Measurements from ENCODE around the gene PRSS57. TPM values are rescaled to one million over a fixed set of nuclear protein-coding genes. Genes with fewer than 3 reads are reported as not detected.

Gene PRSS57
- total and polyA plus RNA-seq, 2 of the 13 experiments (the other 11 are each of a cell fraction or from before 2014, with no cell fraction given): 0.12 TPM; not detected in 1

DNA sequence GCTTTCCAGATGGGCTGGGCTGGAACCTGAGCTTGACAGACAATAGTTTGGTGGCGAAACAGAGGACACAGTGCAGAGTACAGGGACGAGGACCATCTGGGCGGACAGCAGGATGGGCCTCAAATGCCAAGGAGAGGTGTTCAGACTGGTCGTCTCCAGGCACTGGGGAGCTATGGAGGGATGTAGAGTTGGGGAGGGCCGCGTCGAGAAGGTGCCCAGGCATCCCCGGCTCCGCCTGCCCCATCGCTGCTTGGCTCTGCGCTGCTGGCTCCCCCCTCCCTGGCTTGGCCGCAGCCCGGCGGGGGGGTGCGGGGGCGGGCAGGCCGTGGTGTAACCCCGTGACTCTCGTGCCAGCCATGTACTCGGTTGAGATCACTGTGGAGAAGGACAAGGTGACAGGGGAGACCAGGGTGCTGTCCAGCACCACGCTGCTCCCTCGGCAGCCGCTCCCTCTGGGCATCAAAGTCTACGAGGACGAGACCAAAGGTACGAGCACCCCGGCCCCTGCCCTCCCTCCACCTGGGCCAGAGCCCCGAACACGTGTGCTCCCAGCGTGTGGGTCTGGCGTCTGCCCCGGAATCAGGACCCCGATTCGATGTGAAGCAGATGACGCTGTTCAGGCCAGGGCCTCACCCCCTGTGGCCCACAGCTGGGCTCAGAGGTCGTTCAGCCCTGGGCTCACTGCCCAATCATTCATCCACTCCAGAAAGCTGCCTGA, 44.9 kb upstream of the PRSS57 start (continued):
- TF ChIP-seq DPF2 (CRISPR knock-in tag; IDR thresholded peaks at IDR 0.05; ENCODE audit: borderline replicate concordance, low read depth): peak; percentile 19; the same call in 1 of the 2 replicates
- TF ChIP-seq, protein P1, sequence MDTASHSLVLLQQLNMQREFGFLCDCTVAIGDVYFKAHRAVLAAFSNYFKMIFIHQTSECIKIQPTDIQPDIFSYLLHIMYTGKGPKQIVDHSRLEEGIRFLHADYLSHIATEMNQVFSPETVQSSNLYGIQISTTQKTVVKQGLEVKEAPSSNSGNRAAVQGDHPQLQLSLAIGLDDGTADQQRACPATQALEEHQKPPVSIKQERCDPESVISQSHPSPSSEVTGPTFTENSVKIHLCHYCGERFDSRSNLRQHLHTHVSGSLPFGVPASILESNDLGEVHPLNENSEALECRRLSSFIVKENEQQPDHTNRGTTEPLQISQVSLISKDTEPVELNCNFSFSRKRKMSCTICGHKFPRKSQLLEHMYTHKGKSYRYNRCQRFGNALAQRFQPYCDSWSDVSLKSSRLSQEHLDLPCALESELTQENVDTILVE (CRISPR knock-in tag; IDR thresholded peaks at IDR 0.05): no peak
- no peak; the same call in none of the 2 replicates for TF ChIP-seq NR2F6 (IDR thresholded peaks at IDR 0.05)
- TF ChIP-seq NR2F6 (CRISPR knock-in tag; IDR thresholded peaks at IDR 0.05): peak; percentile 15; the same call in 1 of the 2 replicates
- 0 out of 2 replicates have a peak, but pooled peaks have one; percentile 13 for TF ChIP-seq ETV6 (CRISPR knock-in tag; conservative IDR thresholded peaks at IDR 0.05)
- TF ChIP-seq ZNF101 (CRISPR knock-in tag; IDR thresholded peaks at IDR 0.05; ENCODE audit: borderline replicate concordance, low read depth): no peak
- TF ChIP-seq ZFAT (CRISPR knock-in tag; conservative IDR thresholded peaks at IDR 0.05): no peak
- TF ChIP-seq FOXK1 (CRISPR knock-in tag; IDR thresholded peaks at IDR 0.05; ENCODE audit: borderline replicate concordance, low read depth): peak; percentile 49; the same call in 1 of the 2 replicates
- no peak for TF ChIP-seq ZNF674 (CRISPR knock-in tag; IDR thresholded peaks at IDR 0.05; ENCODE audit: low read depth)
- 0 out of 2 replicates have a peak, but pooled peaks have one; percentile 49 for TF ChIP-seq DMTF1 (CRISPR knock-in tag; IDR thresholded peaks at IDR 0.05)
- TF ChIP-seq ZNF224 (CRISPR knock-in tag; IDR thresholded peaks at IDR 0.05): no peak
- TF ChIP-seq ZSCAN22 (CRISPR knock-in tag; IDR thresholded peaks at IDR 0.05): no peak
- TF ChIP-seq ZNF691 (CRISPR knock-in tag; IDR thresholded peaks at IDR 0.05; ENCODE audit: borderline replicate concordance, low read depth): peak; percentile 84; the same call in 1 of the 2 replicates
- no peak for TF ChIP-seq ZNF577 (CRISPR knock-in tag; IDR thresholded peaks at IDR 0.05; ENCODE audit: borderline replicate concordance, low read depth)
- no peak for TF ChIP-seq ZFP82 (CRISPR knock-in tag; IDR thresholded peaks at IDR 0.05; ENCODE audit: borderline replicate concordance)
- TF ChIP-seq PPARG (CRISPR knock-in tag; conservative IDR thresholded peaks at IDR 0.05): 0 out of 2 replicates have a peak, but pooled peaks have one; percentile 25
- TF ChIP-seq ZNF570 (CRISPR knock-in tag; IDR thresholded peaks at IDR 0.05; ENCODE audit: borderline replicate concordance): peak; percentile 66; the same call in 1 of the 2 replicates
- peak; percentile 85 for TF ChIP-seq HES4 (CRISPR knock-in tag; IDR thresholded peaks at IDR 0.05; ENCODE audit: borderline replicate concordance)
- TF ChIP-seq ZNF614 (CRISPR knock-in tag; IDR thresholded peaks at IDR 0.05; ENCODE audit: borderline replicate concordance): no peak
- TF ChIP-seq JARID2 (CRISPR knock-in tag; IDR thresholded peaks at IDR 0.05; ENCODE audit: insufficient replicate concordance): peak; percentile 90
- no peak for TF ChIP-seq ZNF891 (CRISPR knock-in tag; IDR thresholded peaks at IDR 0.05)
- TF ChIP-seq ATRX (CRISPR knock-in tag; IDR thresholded peaks at IDR 0.05; ENCODE audit: borderline replicate concordance): no peak
- TF ChIP-seq ZNF512B (CRISPR knock-in tag; IDR thresholded peaks at IDR 0.05; ENCODE audit: borderline replicate concordance): no peak

All from HepG2 (cell line).